Measurements from ENCODE around the gene NF2.

GRCh38 chr22:29726512-29727130 is 123.2 kb downstream of the NF2 start:
- TF ChIP-seq POLR2A (IDR thresholded peaks at IDR 0.05; ENCODE audit: low read depth, low read length), result no peak
- TF ChIP-seq TAF1 (IDR thresholded peaks at IDR 0.05; ENCODE audit: low read depth, low read length), result no peak
- TF ChIP-seq POLR2AphosphoS5 (IDR thresholded peaks at IDR 0.05; ENCODE audit: low read depth, low read length), result no peak
- no peak for TF ChIP-seq PAX5 (IDR thresholded peaks at IDR 0.05; ENCODE audit: insufficient read depth, low read length, severe bottlenecking)
- no peak for TF ChIP-seq SPI1 (IDR thresholded peaks at IDR 0.05; ENCODE audit: low read depth, low read length)
